GM12875 (cell line): ENCODE data around the gene CPE.

Experiments
- H3K4me3 ChIP-seq: one replicate; pipeline ENCODE4 v1.5.1; 2011; ENCODE audit warnings: low read depth, low read length, control low read depth
- CTCF ChIP-seq: IDR thresholded peaks from 2 replicates; pipeline ENCODE4 v1.5.1; 2011; ENCODE audit warnings: low read depth, mild to moderate bottlenecking, control low read depth, inconsistent platforms, low read length, moderate library complexity, borderline replicate concordance; ENCODE audit not compliant: insufficient read depth

The CPE gene

GRCh38 chr4:165502916-165503907 is 124.4 kb downstream of the CPE start:
- TF ChIP-seq CTCF = no peak
- H3K4me3 ChIP-seq = no peak overlapping the region

- H3K4me3 ChIP-seq = no peak overlapping the region
- no peak for TF ChIP-seq CTCF
Measured at GRCh38 chr4:165504184-165504583, 125.4 kb downstream of the CPE start.

- H3K4me3 ChIP-seq = no peak overlapping the region
- no peak for TF ChIP-seq CTCF
Measured at GRCh38 chr4:165505958-165506837, 127.4 kb downstream of the CPE start.

- TF ChIP-seq CTCF = no peak
- no peak overlapping the region for H3K4me3 ChIP-seq
Measured at GRCh38 chr4:165506849-165507248, 128.0 kb downstream of the CPE start.

GRCh38 chr4:165507381-165507780 is 128.6 kb downstream of the CPE start:
- TF ChIP-seq CTCF = no peak
- H3K4me3 ChIP-seq = no peak overlapping the region

GRCh38 chr4:165508372-165509120 is 129.7 kb downstream of the CPE start:
- no peak for TF ChIP-seq CTCF
- no peak overlapping the region for H3K4me3 ChIP-seq
